Panc1 (cell line): ENCODE data around the gene CITED4.

ENCODE experiments used
- CTCF ChIP-seq: fragments of 450-650 bp; IDR thresholded peaks from 2 replicates; pipeline ENCODE4 v1.5.1; 2017; ENCODE audit warnings: mild to moderate bottlenecking
- POLR2AphosphoS5 ChIP-seq: IDR thresholded peaks from 2 replicates; pipeline ENCODE4 v1.6.1; 2012; ENCODE audit warnings: mild to moderate bottlenecking, low read depth, low read length, moderate library complexity
- REST ChIP-seq, 2 experiments: IDR thresholded peaks; 2 replicates each; pipeline ENCODE4 v1.6.1; 2011 to 2012; ENCODE audit warnings: low read depth in 2 of 2, control low read depth in 1 of 2, low read length in 1 of 2, mild to moderate bottlenecking in 1 of 2, moderate library complexity in 1 of 2; ENCODE audit not compliant: insufficient read depth in 1 of 2
- SIN3A ChIP-seq: IDR thresholded peaks from 2 replicates; pipeline ENCODE4 v1.6.1; 2012; ENCODE audit warnings: low read depth, mild to moderate bottlenecking, low read length, moderate library complexity, borderline replicate concordance; ENCODE audit not compliant: insufficient read depth

- TF ChIP-seq CTCF (no peak), SIN3A (no peak), REST (IDR thresholded peaks at IDR 0.05; ENCODE audit: insufficient read depth in 1 of 2, low read depth in 2 of 2, low read length in 1 of 2) (no peak), POLR2AphosphoS5 (no peak)
These were observed 37.4 kb downstream of the CITED4 start for GRCh38 chr1:40824591-40825434.
